HG02852 (cell line): ENCODE measurements around the gene SYT8.

Experiments used
- ATAC-seq: cut with Tn5 transposase; IDR thresholded peaks from one replicate; pipeline ENCODE4 v1.9.1; 2021; ENCODE audit warnings: mild to moderate bottlenecking, moderate library complexity; ENCODE audit not compliant: unreplicated experiment

The SYT8 gene

DNA sequence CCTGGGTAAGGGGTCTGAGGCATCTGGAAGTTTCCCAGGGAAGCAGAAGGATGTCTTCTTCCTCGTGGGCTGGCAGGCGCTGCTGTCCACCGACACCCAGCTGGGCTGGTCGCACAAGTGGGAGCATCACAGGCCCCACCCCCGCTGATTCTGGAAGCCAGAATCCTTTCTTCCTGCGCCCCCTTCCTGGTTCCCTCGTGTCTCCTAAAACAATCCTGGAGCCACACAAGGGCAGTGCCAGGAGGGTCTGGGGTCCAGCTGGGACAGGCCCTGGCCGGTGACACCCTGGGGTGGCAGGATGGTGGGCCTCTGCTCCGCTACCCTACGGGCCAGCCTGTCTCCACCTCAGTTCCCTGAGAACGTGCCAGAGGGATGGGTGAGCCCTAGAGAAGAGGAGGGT lies 22.3 kb downstream of the SYT8 start:
- no peak for ATAC-seq

DNA sequence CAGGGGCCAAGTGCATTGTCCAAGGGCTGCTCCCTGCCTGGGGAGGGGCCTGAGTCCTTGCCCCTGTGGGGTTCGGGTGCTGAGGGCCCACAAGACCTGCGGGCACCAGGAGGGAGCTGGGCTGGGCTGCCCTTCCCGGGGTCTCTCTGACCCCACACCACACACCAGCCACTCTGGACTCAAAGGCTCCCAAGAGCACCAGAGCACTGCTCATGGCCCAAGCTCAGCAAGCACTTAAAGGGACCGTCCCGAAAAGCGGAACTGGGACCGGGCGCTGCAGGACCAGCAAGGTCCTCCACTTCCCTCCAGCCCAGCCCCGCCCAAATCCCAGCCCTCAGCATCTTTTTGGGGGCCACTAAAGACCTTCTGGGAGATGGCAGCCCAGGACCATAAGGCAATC lies 23.4 kb downstream of the SYT8 start:
- ATAC-seq: no peak

DNA sequence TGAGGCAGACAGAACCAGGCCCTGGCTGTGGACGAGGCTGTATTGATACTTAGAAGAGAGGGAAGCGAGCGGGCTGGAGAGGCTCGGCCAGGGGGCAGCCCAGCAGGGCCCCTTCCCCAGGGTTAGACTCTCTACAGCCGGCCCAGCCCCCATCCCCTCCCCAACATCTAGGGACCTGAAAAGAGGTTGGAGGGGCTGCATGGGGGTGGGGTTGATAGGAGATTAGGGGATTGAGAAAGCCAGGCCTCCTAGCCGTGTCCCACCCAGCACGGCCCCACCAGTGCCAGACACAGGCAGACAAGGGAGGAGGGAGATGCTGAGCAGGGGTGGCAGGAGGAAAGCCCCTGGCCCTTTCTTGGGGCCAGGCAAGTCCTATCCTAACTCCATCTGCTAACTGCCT lies 23.8 kb downstream of the SYT8 start:
- no peak for ATAC-seq

DNA sequence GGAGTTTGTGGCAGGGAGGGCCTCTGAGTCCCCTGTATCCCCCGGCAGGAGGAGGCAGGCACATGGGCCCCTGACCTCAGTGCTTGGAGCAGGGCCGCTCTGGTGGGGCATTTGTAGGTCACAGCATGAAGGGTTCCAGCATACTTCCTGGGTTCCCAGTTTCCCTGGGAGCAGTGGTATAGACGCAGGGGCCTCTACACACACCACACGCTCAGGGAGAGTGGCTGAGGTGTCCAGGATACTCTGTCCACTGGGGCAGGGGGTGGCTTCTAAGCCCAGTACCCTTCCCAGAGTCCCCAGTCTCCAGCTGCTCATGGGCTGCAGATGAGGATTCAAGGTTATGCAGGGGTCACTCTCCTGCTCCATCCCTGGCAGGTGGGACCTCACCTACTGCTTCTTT lies 24.2 kb downstream of the SYT8 start:
- ATAC-seq: no peak

DNA sequence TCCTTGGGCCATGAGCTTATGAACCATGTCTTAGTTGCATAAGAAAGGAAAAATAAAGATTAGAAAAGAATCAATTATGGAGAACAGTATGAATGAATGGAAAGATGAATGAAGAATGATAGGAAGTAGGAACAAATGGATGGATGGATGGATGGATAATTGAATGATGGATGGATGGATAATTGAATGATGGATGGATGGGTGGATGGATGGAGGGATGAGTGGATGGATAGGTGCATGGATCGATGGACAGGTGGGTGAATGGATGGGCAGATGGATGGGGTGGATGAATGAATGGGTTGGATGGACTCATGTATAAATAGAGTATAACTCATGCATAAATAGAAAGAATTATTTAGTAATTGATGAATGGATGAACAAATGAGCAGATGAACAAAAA lies 25.3 kb downstream of the SYT8 start:
- no peak for ATAC-seq

DNA sequence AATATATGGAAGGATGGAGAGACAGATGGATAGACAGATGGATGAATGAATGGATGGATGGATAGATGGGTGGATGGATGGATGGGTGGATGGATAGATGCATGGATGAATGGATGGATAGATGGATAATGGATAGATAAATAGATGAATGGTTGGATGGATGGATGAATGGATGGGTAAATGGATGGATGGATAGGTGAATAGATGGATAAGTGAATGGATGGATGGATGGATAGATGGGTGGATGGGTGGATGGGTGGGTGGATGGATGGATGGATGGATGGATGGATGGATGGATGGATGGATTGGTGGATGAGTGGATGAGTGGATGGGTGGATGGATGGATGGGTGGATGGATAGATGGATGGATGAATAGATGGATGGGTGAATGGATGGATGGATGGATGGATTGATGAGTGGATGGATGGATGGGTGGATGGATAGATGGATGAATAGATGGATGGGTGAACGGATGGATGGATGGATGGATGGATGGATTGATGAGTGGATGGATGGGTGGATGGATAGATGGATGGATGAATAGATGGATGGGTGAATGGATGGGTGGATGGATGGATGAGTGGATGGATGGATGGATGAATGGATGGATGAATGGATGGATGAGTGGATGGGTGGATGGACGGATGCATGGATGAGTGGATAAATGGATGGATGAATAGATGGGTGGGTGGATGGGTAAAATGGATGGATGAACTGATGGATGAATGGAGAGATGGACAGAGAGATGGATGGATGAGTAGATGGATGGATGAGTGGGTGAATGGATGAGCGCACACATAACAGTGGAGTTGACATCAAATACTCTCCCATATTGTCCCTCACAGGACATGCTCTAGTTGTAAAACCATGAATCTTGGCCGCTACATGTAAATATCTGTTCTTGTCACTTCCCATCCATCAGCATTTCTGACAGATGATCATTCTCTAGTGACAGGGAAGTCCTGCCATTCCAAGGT lies 26.9 kb downstream of the SYT8 start:
- no peak for ATAC-seq

DNA sequence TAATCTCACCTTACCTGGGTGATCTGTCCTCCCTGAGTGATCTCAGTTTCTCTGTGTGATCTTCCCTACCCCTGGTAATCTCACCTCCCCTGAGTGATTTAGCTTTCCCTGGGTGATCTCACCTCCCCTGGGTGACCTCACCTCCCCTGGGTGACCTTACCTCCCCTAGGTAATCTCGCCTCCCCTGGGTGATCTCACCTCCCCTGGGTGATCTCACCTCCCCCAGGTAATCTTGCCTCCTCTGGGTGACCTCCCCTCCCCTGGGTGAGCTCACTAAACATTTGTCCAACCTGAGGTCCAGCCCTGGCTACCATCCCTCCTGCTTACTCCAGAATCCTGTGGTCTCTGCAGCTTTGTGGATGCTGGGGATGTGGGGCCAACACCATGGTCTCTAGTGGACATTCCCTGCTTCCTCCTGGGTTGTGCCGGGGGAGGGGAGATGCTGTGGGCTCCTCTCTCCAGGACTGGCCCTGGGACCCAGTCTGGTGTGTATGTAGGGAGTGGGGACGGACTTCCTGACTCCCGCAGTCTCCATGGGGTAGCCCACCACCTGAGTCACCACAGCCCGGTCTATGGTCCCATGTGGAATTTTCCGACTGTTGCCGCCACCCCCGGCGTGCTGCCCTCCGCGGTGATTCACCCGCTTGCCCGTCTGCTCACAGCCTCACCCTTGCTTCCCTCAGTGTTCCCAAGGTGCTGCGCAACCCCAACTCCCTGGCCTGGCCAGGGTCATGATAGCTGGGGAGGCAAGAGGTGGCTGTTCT lies 28.0 kb downstream of the SYT8 start:
- ATAC-seq: no peak

DNA sequence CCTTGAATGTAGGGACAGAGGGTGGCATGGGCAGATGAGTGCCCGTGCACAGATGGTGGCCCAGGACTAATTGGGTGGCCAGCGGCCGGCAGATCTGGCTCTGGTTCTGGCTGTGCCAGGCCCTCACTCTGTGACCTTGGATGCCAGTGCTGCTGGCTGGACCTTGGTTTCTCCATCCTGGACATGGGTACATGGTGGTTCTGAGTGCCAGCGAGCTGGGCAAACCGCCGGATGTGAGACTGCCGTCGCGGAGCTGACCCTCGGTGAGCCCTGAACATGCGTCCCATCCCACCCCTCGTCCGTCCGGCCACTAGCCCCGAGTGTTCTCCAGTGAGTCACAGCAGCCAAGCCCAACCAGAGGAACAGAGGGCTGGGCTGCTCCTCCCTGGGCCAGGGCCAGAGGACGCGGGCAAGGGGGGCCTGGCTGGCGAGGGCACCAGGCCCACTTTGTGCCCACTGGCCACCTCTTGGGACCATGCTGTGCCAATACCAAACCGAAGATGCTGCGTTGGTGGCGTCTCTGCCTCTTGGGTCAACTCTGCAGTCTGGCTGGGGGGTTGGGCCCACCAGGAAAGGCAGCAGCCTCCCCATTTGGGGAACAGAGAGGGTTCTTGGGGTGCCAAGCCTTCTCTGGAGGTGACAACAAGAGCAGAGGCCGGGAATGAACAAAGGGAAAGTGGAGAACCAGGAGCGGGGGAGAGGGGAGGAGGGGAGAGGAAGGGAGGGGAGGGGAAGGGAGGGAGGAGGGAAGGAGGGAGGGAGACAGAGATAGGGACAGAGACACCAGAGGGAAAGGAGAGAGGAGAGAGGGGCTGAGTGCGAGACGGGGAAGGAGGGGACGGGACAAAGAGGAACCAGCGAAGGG lies 28.8 kb downstream of the SYT8 start:
- no peak for ATAC-seq

DNA sequence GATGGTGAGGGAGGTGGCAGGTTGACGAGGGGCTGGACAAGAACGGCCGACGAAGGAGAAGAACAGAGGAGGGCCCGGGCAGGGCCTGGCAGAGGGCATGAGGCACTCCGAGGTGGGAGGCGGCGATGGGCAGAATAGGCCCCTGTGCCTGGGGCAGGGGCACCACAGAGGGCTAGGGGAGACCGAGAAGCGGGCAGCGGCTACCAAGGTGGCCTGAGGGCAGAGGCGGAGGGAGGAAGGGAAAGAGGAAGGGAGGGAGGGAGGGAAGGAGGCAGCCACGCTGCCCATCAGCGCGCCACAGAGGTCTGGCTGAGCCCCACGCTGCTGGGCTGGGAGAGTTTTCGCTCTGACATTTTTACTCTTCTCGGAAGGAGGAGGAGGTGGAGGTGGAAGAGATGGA lies 29.4 kb downstream of the SYT8 start:
- ATAC-seq: no peak

DNA sequence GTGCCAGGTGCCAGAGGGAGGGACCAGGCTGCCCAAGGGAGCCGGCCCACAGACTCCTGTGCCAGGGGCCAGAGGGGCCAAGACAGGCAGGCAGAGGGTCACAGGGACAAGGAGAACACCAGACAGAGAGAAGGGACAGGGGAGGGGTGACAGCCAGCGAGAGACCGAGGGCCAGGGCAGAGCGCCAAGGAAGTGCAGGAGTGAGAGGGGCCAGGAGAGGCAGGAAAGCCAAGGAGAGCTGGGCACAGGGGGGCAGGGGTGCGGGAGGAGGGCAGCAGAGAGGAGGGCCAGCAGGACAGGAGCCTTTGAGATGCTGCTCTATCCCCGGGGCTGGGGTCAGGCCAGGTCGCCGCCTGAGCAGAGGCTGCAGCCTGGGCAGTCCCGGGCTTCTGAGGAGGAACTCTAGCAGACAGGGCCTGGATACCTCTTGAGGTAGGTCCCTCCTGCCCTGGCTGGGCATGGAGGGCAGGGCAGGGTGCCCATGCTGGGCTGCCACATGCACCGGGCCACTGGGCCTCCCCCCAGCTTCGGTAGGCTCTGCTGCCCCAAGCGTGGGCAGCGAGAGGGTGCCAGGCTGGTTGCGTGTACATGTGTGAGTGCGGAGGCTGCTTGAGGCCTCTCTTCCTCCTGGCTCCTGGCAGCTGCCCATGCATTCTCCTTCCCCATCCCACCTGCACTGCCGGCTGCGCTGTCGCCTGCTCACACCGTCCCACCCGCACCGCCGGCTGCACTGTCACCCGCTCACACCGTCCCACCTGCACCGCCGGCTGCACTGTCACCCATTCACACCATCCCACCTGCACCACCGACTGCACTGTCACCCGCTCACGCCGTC lies 30.3 kb downstream of the SYT8 start:
- no peak for ATAC-seq

DNA sequence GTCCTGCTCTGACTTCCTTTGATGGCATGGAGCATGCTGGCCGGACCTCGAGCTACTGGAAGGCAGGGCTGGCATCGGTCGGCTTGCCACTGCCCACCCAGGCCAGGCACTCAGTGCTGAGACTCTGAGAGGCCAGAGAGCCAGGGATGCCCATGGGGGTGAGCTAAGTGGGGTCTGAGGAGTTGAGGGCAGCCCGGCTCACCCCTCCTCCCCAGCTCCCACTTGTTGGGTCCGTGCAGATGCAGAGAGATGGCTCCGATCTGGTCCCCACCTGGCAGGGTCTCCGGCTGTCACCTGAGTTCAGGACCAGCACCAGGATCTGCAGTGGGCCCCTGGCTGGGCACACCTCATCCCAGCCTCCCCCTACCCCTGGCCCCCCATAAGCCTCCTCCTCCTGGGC lies 31.4 kb downstream of the SYT8 start:
- no peak for ATAC-seq

DNA sequence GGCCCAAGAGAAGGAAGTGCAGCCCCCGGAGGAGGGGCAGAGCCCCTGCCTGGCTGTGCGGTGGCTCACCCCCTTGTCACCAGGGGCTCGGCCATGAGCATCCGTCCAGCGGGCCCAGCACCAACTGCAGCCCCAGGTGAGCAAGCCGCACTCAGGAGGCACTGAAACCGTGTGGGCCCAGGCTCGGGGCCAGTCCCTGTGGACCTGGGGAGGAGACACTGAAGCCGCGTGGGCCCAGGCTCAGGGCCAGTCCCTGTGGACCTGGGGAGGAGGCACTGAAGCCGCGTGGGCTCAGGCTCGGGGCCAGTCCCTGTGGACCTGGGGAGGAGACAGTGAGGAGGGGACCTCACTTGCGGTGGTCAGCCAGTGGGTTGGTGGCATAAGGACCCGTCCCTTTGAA lies 32.0 kb downstream of the SYT8 start:
- no peak for ATAC-seq

DNA sequence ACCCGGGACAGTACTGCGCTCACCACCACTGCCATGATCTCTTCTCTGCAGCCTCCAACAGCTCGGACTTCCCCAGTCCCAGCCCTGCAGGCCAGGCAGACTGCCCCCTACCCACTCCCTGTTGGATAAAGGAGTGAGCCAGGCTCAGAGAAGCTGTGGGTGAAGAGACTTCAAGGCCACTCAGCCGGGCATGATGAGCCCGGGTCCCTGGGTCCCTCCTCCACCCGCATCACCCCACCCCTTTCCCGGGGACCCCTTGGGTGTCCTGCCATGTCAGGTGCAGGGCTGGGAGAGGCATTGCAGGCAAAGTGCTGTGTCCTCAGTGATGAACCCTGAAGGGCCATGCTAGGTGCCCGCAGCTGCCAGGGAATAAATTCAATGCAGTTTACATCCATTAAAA lies 32.6 kb downstream of the SYT8 start:
- ATAC-seq: no peak

DNA sequence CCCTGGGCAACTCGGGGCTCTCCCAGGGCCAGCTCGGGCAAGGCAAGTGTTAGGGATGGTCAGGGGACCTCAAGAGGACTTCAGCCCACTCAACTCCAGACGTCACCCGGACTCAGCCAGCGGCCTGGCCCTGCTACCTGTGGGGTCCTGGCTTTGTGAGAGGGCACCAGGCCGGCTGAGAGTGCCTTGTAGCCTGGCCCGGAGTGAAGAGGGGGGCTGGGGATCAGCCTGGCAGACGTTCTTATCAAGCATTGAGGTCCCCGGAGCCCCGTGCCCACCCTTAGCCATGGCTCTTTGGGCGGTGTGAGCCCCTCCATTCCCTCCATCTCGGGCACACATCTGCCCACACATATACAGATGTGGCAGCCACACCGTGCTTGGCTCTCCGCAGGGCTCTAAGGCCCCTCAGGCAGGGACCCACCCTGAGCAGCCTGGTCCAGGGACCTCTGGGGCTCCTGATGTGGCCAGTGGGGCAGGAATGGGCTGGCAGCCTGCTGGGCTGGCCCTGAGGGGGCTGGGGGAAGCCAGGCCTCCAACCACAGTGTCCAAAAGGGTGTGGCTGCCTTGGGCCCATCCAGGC lies 33.4 kb downstream of the SYT8 start:
- ATAC-seq: no peak

DNA sequence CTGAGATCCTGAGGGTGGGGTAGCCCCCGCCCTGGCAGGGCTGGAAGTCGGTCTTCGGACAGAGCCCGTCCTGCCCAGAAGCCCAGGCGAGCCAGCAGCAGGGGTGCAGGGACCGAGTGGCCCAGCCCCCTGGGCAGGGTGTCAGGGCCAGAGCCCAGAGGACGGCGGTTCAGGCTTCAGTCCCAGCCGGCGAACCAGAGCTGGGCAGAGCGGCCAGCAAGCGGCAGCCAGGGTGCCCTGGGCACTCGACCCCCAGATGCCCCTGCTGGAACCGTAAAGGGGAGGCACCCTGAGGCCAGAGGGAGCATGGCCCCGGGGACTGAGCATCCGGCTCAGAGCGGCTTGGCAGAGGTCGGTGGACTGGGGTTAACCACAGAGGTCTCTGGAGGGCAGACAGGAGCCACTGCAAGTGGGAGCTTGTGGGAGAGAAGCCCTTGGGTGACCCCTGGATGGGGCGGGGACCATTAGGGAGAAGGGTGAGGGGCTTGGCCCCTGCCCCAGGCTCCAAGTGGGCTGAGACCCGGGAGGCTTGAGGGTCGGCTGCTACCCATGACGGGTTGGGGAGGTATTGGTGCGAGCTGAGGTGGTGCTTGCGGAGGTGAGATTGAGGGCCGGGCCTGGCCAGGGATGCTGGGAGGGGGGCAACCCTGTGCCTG lies 34.0 kb downstream of the SYT8 start:
- no peak for ATAC-seq

DNA sequence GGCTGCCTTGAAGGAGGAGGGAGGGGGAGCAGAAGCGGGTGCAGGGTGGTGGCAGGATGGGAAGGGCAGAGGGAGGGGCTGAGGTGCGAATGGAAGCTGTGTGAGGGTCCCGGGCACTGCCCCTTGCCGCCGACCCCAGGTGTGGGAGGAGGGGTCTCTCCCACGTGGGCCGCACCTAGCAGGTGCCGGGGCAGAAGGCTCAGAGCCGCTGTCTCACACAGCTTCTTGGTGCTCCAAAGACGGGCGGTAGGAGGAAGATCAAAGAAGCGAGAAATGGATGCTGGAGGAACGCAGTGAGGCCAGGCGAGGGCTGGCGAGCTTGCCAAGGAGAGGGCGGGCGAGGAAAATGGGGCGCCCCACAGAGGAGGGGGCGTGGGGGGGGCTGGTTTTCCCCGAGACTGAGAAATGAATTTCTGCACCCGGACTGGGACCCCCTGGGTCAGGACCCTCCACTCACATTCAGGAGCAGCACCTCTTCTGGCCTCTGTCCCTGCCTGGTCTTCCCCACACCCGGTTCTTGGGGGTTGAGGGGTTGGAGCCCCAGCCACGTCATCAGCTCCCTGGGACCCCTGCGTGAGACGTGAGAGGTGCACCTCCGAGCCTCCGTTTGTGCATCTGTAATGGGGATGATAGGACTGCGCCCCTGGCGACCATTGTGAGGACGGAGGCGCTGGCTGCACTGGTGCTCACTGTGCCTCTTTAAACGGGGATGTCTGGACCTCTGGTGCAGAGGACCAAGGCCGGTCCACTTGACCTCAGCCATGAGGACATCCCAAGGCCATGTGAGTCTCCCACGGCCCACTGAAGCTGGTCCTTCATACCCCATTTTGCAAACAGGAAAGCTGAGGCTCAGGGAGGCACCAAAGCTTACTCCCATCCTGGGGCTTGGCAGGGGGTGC lies 34.9 kb downstream of the SYT8 start:
- ATAC-seq: no peak

DNA sequence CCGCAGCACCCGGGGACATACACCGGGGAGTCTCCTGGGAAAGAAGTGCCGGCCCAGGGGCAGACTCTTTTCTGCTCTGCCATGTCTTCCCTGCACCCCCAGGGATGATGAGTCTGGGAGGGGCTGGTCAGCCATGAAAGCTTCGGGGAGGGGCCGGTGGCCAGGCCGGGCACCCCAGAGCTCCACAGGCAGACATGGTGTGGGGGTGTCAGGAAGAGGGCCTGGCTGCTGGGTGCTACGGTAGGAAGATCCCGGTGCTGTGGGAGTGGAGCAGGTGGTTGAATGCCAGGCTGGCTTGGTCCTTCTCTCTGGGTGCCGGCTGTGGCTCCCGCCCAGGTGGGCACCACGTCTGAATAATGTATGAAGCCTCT lies 35.5 kb downstream of the SYT8 start:
- ATAC-seq: no peak

DNA sequence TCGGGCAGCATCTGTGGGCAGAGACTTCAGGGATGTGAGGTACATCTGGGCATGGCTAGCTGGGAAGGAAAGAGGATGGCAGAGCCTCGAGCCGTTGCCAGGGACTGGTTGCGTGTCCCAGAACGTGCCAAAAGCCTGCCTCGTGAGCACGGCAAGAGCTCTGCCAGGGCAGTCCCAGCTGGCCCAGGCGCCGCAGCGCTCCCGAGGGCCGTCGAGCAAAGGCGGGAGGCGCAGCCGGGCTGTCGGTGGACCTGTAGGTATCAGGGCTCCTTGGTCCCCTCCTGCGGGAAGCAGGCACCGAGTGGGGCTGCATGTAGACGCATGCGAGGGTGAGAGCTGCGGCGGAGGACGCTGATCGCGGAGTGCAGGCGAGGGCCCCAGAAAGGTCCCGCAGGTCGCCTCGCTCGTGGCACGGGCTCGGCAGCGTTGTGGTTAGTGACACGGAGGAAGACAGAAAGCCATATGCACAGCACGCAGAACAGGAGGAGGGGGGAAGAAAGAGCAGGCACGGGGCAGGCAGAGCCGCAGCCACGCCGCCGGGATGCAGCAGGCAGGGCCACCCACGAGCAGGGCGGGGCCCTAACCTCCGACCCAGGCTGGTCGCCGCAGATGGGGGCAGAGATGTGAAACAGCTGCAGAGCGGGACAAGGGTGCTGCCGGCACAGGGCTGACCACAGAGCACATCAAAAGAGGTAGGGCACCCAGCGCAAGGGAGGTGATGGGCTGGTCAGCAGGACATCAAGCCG lies 36.1 kb downstream of the SYT8 start:
- no peak for ATAC-seq
